Mesendoderm (in vitro differentiated cells): Measurements from ENCODE around the gene COMMD1.

Experiments
- DNase-seq: peaks from one replicate; pipeline ENCODE4 v3.0.0; 2013
- H2AK5ac ChIP-seq: 2 replicates; pipeline ENCODE4 v1.6.1; 2013; ENCODE audit warnings: low read length, inconsistent platforms
- H2BK120ac ChIP-seq: 2 replicates; pipeline ENCODE4 v1.6.1; 2013; ENCODE audit warnings: low read depth, mild to moderate bottlenecking, low read length, moderate library complexity, mixed read lengths
- H2BK15ac ChIP-seq: replicated peaks from 2 replicates; pipeline ENCODE4 v1.6.1; 2013; ENCODE audit warnings: low read depth, mild to moderate bottlenecking, moderate library complexity
- H2BK5ac ChIP-seq: 2 replicates; pipeline ENCODE4 v1.6.1; 2013; ENCODE audit warnings: low read length, inconsistent platforms
- H3K18ac ChIP-seq: 2 replicates; pipeline ENCODE4 v1.6.1; 2013; ENCODE audit warnings: mild to moderate bottlenecking, low read length, mixed read lengths
- H3K23ac ChIP-seq: one replicate; pipeline ENCODE4 v1.6.1; 2013; ENCODE audit warnings: low read length
- H3K27ac ChIP-seq: 2 replicates; pipeline ENCODE4 v1.5.1; 2013; ENCODE audit warnings: low read depth, mild to moderate bottlenecking, inconsistent platforms, low read length, moderate library complexity
- H3K27me3 ChIP-seq: 2 replicates; pipeline ENCODE4 v1.6.1; 2013; ENCODE audit warnings: low read length, control low read depth, mild to moderate bottlenecking, inconsistent platforms; ENCODE audit not compliant: insufficient read depth, poor library complexity
- H3K36me3 ChIP-seq: 2 replicates; pipeline ENCODE4 v1.6.1; 2013; ENCODE audit warnings: low read length, inconsistent platforms; ENCODE audit not compliant: control insufficient read depth, insufficient read depth
- H3K4ac ChIP-seq: one replicate; pipeline ENCODE4 v1.6.1; 2013; ENCODE audit warnings: low read depth, mild to moderate bottlenecking, low read length, moderate library complexity
- H3K4me1 ChIP-seq: 2 replicates; pipeline ENCODE4 v1.6.1; 2013; ENCODE audit warnings: low read depth, low read length, inconsistent platforms; ENCODE audit not compliant: control insufficient read depth
- H3K4me2 ChIP-seq: 2 replicates; pipeline ENCODE4 v1.6.1; 2013; ENCODE audit warnings: low read length
- H3K4me3 ChIP-seq: 2 replicates; pipeline ENCODE4 v1.5.1; 2013; ENCODE audit warnings: mild to moderate bottlenecking, low read length
- H3K56ac ChIP-seq: one replicate; pipeline ENCODE4 v1.6.1; 2013; ENCODE audit warnings: low read length
- H3K79me1 ChIP-seq: 2 replicates; pipeline ENCODE4 v1.6.1; 2013; ENCODE audit warnings: low read length, inconsistent platforms
- H3K79me2 ChIP-seq: 2 replicates; pipeline ENCODE4 v1.6.1; 2013; ENCODE audit warnings: mild to moderate bottlenecking, low read length; ENCODE audit not compliant: control insufficient read depth, insufficient read depth
- H3K9ac ChIP-seq: 2 replicates; pipeline ENCODE4 v1.6.1; 2013; ENCODE audit warnings: low read length, inconsistent platforms
- H4K5ac ChIP-seq: one replicate; pipeline ENCODE4 v1.6.1; 2013; ENCODE audit warnings: low read length
- H4K8ac ChIP-seq: one replicate; pipeline ENCODE4 v1.6.1; 2013; ENCODE audit warnings: low read depth, mild to moderate bottlenecking, control low read depth, low read length, moderate library complexity
- WGBS: extraction: QIAGEN DNeasy Blood & Tissue Kit; methylation state at CpG from one replicate; pipeline ENCODE4 v1.1.7; 2013; ENCODE audit warnings: low lambda C conversion rate, missing lambda C conversion rate; ENCODE audit not compliant: insufficient coverage; ENCODE audit errors: extremely low coverage; 5-methylcytosine and 5-hydroxymethylcytosine counted together

Gene COMMD1

DNA sequence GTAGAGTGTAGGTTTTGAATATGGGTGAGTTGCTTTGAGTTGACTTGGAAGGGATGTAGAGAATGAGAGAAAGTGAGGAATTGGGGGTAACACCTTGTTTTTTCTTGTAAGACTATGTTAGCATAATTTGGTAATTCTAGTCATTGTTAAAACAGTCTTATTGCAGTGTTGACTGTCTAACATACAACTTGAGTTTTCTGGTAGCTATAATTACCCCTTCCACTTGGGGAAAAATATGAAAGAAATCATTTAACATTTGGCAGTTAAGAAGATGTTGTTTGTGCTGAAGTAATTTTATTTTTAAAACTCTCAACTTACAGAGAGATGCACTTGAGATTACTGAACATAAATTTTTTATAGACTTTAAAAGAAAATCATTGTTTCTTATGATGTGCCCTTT is 108.2 kb downstream of the COMMD1 start:
- Histone ChIP-seq H2BK15ac (no peak overlapping the region), H3K4me3 (no peak overlapping the region), H4K8ac (no peak overlapping the region), H3K56ac (no peak overlapping the region), H3K79me1 (no peaks in the 10 kb centered on the region), H2AK5ac (no peak overlapping the region), H2BK120ac (no peak overlapping the region), H3K23ac (no peak overlapping the region), H3K79me2 (no peaks in the 10 kb centered on the region), H3K36me3 (no peaks in the 10 kb centered on the region), H4K5ac (no peak overlapping the region), H3K18ac (no peak overlapping the region), H3K27me3 (no peaks in the 10 kb centered on the region), H3K27ac (no peak overlapping the region), H3K4ac (no peak overlapping the region), H2BK5ac (no peak overlapping the region), H3K9ac (no peak overlapping the region), H3K4me1 (no peaks in the 10 kb centered on the region), H3K4me2 (no peak overlapping the region)
- DNase-seq, result no peak

DNA sequence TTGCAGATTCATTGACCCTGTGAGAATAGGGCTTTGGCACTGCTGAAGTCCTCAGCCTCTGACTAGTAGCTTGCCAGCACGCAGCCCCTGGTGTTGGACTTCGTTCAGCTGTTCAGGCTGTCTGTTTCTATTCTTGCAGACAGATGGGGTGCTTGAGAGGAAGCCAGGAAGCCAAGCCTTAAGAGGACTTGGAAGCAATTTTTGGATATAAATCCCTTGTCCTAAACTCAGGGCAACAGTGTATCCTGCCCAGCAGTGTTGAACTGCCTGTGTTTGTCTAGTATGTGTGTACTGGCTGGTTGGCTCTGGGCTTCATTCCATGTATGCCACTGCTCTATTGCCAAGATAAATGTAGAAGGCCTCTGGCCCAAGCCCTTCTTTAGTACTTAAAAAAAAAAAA is 108.6 kb downstream of the COMMD1 start:
- Histone ChIP-seq H3K79me1 (no peaks in the 10 kb centered on the region), H2BK120ac (no peak overlapping the region), H3K27ac (no peak overlapping the region), H3K56ac (no peak overlapping the region), H3K27me3 (no peaks in the 10 kb centered on the region), H3K9ac (no peak overlapping the region), H2AK5ac (no peak overlapping the region), H4K8ac (no peak overlapping the region), H3K79me2 (no peaks in the 10 kb centered on the region), H2BK15ac (no peak overlapping the region), H3K36me3 (no peaks in the 10 kb centered on the region), H3K18ac (no peak overlapping the region), H3K4me2 (no peak overlapping the region), H3K4me1 (no peaks in the 10 kb centered on the region), H3K23ac (no peak overlapping the region), H2BK5ac (no peak overlapping the region), H3K4ac (no peak overlapping the region), H4K5ac (no peak overlapping the region), H3K4me3 (no peak overlapping the region)
- DNase-seq, result peak; percentile 42
- WGBS, result no CpG with 5 or more reads among the region's 2 CpGs

DNA sequence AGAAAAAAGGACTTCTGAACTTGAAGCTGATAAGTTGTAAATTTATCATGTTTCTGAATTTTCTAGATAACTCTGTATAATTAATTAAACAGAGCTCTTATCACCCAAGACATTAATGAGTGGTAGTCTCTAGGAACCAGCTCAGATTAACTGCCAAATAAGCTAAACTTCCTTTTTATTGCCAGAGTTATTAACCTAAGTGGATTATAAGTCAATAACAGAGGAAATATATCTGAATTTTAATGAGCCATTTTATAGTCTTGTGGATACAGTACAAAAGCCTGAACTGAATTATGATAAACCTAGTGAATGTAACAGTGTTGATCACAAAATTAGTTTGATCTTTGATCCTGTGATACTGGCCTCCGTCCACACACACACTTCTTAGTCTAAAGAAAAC is 111.5 kb downstream of the COMMD1 start:
- WGBS, result no CpG with 5 or more reads among the region's 1 CpG
- Histone ChIP-seq H3K79me1 (no peaks in the 10 kb centered on the region), H3K9ac (no peak overlapping the region), H2BK120ac (no peak overlapping the region), H3K79me2 (no peaks in the 10 kb centered on the region), H2AK5ac (no peak overlapping the region), H3K56ac (no peak overlapping the region), H3K27ac (no peak overlapping the region), H3K18ac (no peak overlapping the region), H3K27me3 (no peaks in the 10 kb centered on the region), H2BK5ac (no peak overlapping the region), H3K4me2 (no peak overlapping the region), H3K23ac (no peak overlapping the region), H4K5ac (no peak overlapping the region), H4K8ac (no peak overlapping the region), H3K4me1 (no peaks in the 10 kb centered on the region), H3K4ac (no peak overlapping the region), H3K36me3 (no peaks in the 10 kb centered on the region), H3K4me3 (no peak overlapping the region), H2BK15ac (no peak overlapping the region)
- no peak for DNase-seq

DNA sequence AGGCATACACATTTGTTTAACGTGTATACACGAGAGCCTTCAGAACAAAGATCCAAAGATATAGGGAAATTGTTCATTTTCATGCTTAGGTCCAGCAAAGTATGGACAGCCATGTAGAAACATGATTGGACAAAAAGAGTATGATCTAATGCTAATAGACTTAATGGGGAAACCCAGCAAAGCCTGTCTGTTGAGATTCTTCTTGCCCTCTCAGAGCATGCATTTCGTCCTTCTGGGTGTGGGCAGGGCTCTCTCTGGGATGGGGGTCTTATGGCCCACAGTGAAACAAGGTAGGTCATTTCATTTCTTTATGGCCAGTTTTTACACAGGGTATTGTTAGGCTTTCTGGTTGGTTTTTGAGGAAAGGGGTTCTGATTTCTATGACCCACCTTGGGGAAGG is 124.4 kb downstream of the COMMD1 start:
- no CpG with 5 or more reads among the region's 3 CpGs for WGBS
- H3K4ac ChIP-seq, result no peak overlapping the region

DNA sequence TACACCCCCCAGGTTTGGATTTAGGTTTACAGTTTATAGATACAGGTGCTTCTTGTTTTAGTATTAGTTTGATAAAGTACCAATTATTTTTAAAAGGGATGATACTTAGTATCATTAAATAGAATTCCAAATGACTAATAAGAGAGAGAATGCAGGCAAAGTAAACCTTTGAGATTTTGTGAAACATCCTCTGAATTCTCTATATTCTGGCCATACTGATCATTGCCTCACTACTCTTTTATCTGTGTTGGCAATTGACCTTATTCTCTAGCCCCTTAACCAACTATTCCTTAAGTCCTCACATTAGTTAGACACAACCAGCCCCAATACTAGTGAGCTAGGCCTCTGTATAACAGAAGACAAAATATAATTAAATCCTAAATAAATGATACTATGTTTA is 125.4 kb downstream of the COMMD1 start:
- Histone ChIP-seq H2BK15ac (no peak overlapping the region), H2BK120ac (no peak overlapping the region), H3K79me2 (no peaks in the 10 kb centered on the region), H3K4me3 (no peak overlapping the region), H3K56ac (no peak overlapping the region), H4K8ac (no peak overlapping the region), H2BK5ac (no peak overlapping the region), H3K18ac (no peak overlapping the region), H3K9ac (no peak overlapping the region), H3K4me2 (no peak overlapping the region), H3K4ac (no peak overlapping the region), H3K23ac (no peak overlapping the region), H3K4me1 (peaks cover 1% of the 10 kb centered on the region), H4K5ac (no peak overlapping the region), H3K27me3 (no peaks in the 10 kb centered on the region), H3K36me3 (no peaks in the 10 kb centered on the region), H2AK5ac (no peak overlapping the region), H3K27ac (no peak overlapping the region), H3K79me1 (no peaks in the 10 kb centered on the region)
- no peak for DNase-seq

More for the DNA sequence above, 124.4 kb downstream of the COMMD1 start:
- H4K8ac ChIP-seq, result no peak overlapping the region
- no peak overlapping the region for H2BK120ac ChIP-seq
- no peak overlapping the region for H3K27ac ChIP-seq
- H3K56ac ChIP-seq, result no peak overlapping the region
- no peaks in the 10 kb centered on the region for H3K79me1 ChIP-seq
- no peak overlapping the region for H2BK15ac ChIP-seq
- H3K4me1 ChIP-seq, result peaks cover 1% of the 10 kb centered on the region
- H3K9ac ChIP-seq, result no peak overlapping the region
- H3K18ac ChIP-seq, result no peak overlapping the region
- no peak overlapping the region for H3K23ac ChIP-seq
- no peak overlapping the region for H3K4me3 ChIP-seq
- H4K5ac ChIP-seq, result no peak overlapping the region
- no peaks in the 10 kb centered on the region for H3K79me2 ChIP-seq
- H3K36me3 ChIP-seq, result no peaks in the 10 kb centered on the region
- H2AK5ac ChIP-seq, result no peak overlapping the region
- DNase-seq, result no peak
- H3K4me2 ChIP-seq, result no peak overlapping the region
- H3K27me3 ChIP-seq, result no peaks in the 10 kb centered on the region
- no peak overlapping the region for H2BK5ac ChIP-seq

DNA sequence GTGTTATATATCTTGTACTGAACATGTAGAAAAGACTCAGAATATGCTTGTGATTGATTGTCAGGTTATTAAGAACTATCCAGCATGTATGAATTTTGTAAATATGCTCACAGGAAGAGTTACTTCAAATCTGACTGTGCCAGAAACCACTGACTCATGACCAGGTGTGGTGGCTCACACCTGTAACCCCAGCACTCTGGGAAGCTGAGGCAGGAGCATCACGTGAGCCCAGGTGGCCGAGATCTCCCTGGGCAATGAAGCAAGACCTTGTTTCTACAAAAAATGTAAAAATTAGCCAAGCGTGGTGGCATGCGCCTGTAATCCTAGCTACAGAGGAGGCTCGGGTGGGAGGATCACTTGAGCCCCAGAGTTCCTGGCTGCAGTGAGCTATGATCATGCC is 126.6 kb downstream of the COMMD1 start:
- Histone ChIP-seq H3K36me3 (no peaks in the 10 kb centered on the region), H3K4ac (no peak overlapping the region), H2BK120ac (no peak overlapping the region), H3K56ac (no peak overlapping the region), H3K23ac (no peak overlapping the region), H3K9ac (no peak overlapping the region), H2AK5ac (no peak overlapping the region), H3K4me3 (no peak overlapping the region), H3K79me2 (no peaks in the 10 kb centered on the region), H3K4me2 (no peak overlapping the region), H3K18ac (no peak overlapping the region), H3K4me1 (peaks cover 1% of the 10 kb centered on the region), H2BK15ac (no peak overlapping the region), H3K27me3 (no peaks in the 10 kb centered on the region), H2BK5ac (no peak overlapping the region), H4K8ac (no peak overlapping the region), H4K5ac (no peak overlapping the region), H3K79me1 (no peaks in the 10 kb centered on the region), H3K27ac (no peak overlapping the region)
- DNase-seq, result no peak
- WGBS, result no CpG with 5 or more reads among the region's 5 CpGs
